Astrocyte (in vitro differentiated cells and primary cell): Measurements from ENCODE around the gene STRADA.

Source experiments
- CTCF ChIP-seq: IDR thresholded peaks from 2 replicates; pipeline ENCODE4 v1.5.1; 2011; ENCODE audit warnings: low read depth, mild to moderate bottlenecking, inconsistent platforms, low read length, moderate library complexity; ENCODE audit not compliant: insufficient read depth
- EZH2 ChIP-seq: IDR thresholded peaks from 2 replicates; pipeline ENCODE4 v1.6.1; 2012; ENCODE audit warnings: mild to moderate bottlenecking, low read length, inconsistent platforms; ENCODE audit not compliant: insufficient read depth

GRCh38 chr17:63706336-63707082, 35.1 kb downstream of the STRADA start:
- TF ChIP-seq CTCF (no peak), EZH2 (no peak)
